IPS DF 19.7 (cell line): Measurements from ENCODE around the gene CNDP1.
"Not testable (repeated sequence)": the region's sequence is repeated elsewhere in the genome, so short reads cannot be mapped to it uniquely, and the experiment has no call there.

Source experiments
- DNase-seq: peaks from one replicate; pipeline ENCODE4 v3.0.0-alpha.2; 2013; ENCODE audit warnings: low read depth, low spot score

The CNDP1 gene

GRCh38 chr18:74534150-74534969 lies at the start of gene CNDP1:
CNDP1 (plus strand) TSS chr18:74534500; CDS start chr18:74534668, 168 bp downstream.
- no peak for DNase-seq

- no peak for DNase-seq
Measured at GRCh38 chr18:74486119-74486849, 48.0 kb upstream of the CNDP1 start.

DNA sequence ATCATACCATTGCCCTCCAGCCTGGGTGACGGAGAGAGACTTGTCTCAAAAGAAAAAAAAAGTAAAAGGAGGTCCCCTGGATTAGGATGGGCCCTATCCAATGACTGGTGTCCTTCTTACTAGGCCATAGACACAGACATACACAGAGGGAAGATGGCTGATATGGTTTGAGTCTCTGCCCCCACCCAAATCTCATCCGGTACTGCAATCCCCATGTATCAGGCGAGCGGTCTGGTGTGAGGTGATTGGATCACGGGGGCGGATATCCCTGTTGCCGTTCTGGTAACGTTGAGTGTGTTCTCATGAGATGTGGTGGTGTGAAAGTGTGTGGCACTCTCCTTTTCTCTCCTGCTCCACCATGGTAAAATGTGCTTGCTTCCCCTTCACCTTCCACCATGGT lies 45.9 kb upstream of the CNDP1 start:
- no peak for DNase-seq

- DNase-seq: no peak
Measured at GRCh38 chr18:74488864-74489263, 45.4 kb upstream of the CNDP1 start.

GRCh38 chr18:74489676-74490075 lies 44.6 kb upstream of the CNDP1 start:
- DNase-seq: no peak

GRCh38 chr18:74492259-74492658 lies 42.0 kb upstream of the CNDP1 start:
- no peak for DNase-seq

- no peak for DNase-seq
Measured at GRCh38 chr18:74493689-74494088, 40.6 kb upstream of the CNDP1 start.

DNA sequence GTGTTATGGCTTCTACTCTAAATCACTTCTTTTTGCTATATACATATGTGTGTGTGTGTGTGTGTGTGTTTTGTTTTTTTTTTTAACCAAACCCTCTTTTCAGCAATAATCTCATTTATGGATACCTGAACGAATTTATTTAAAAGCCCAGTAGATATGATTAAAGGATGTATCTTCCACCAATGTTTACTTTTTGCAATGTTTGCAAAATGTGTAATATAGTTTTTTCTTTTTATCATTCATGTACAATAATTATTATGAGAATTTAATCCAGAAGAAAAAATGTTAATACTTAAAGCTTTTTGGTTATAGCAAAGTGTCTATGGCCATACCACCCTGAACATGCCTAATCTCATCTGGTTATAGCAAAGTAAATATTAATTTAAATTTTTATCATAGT lies 39.8 kb upstream of the CNDP1 start:
- no peak for DNase-seq

GRCh38 chr18:74495581-74496507 lies 38.5 kb upstream of the CNDP1 start, which contains the start of gene CNDP2:
CNDP2 (plus strand) TSS chr18:74496363; CDS start chr18:74499974, 3,611 bp downstream.
- peak; percentile 78 for DNase-seq

- no peak for DNase-seq
Measured at GRCh38 chr18:74496508-74497323, 37.6 kb upstream of the CNDP1 start.

GRCh38 chr18:74497324-74497676 lies 37.0 kb upstream of the CNDP1 start:
- DNase-seq: no peak

- DNase-seq: no peak
Measured at GRCh38 chr18:74497778-74498177, 36.5 kb upstream of the CNDP1 start.

- DNase-seq: no peak
Measured at GRCh38 chr18:74498712-74499627, 35.3 kb upstream of the CNDP1 start.

GRCh38 chr18:74499633-74500032 lies 34.7 kb upstream of the CNDP1 start:
- no peak for DNase-seq

GRCh38 chr18:74500372-74500771 lies 33.9 kb upstream of the CNDP1 start:
- no peak for DNase-seq

DNA sequence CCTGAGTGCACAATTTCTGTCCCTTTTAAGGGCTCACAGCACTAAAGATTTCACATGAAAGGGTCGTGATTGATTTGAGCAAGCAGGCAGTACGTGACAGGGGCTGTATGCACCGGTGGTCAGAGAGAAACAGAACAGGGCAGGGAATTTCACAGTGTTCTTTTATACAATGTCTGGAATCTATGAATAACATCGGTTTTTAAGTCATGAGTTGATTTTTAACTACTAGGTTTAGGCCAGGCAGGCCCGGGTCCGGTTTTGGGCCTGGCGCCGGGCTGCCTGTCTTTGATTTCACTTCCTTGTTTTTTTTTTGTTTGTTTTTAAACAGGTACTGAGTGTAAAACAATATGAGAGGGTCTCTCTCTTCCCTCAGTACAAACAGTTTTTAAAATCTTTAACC lies 33.5 kb upstream of the CNDP1 start:
- DNase-seq: not testable (repeated sequence)

DNA sequence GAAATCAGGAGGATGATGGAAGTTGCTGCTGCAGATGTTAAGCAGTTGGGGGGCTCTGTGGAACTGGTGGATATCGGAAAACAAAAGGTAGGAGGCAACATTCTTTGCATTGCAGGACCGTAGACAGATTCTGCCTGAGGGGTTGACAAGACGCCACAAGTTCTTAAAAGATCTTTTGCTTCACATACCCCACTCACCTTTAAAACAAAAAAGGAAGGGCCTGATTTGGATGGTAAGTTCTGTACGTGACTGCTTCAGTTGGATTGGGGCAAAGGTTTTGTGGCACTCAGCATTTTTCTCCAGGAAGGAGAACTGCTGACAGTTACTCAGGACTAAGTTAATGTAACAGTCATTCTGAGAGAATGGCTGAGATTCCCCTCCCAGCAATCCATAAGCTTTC lies 32.9 kb upstream of the CNDP1 start:
- DNase-seq: no peak

- no peak for DNase-seq
Measured at GRCh38 chr18:74503137-74503536, 31.2 kb upstream of the CNDP1 start.

GRCh38 chr18:74505776-74506175 lies 28.5 kb upstream of the CNDP1 start:
- DNase-seq: no peak
